ENCODE data around the gene PGR.

Gene PGR

GRCh38 chr11:101096036-101096704, 33.4 kb downstream of the PGR start:
- Histone ChIP-seq H3K36me3 (ENCODE audit: insufficient read depth, low read length) (no peaks in the 10 kb centered on the region), H3K27ac (no peak overlapping the region), H3K9me3 (ENCODE audit: low read depth, low read length) (no peaks in the 10 kb centered on the region), H3K9ac (ENCODE audit: insufficient read length) (no peak overlapping the region), H3K4me3 (no peak overlapping the region)
- TF ChIP-seq FOXP2 (optimal IDR thresholded peaks at IDR 0.05; ENCODE audit: control extremely low read depth, extremely low read length, insufficient read depth) (no peak), EZH2 (IDR thresholded peaks at IDR 0.05) (no peak), POLR2AphosphoS5 (IDR thresholded peaks at IDR 0.05; ENCODE audit: borderline replicate concordance, low read depth, low read length) (no peak)
- no peak for DNase-seq (ENCODE audit: low read depth, low spot score)

GRCh38 chr11:101091781-101092180, 37.8 kb downstream of the PGR start:
- no peak for DNase-seq (ENCODE audit: low read depth, low spot score)
- Histone ChIP-seq H3K27ac (no peak overlapping the region), H3K9ac (ENCODE audit: insufficient read length) (no peak overlapping the region), H3K36me3 (ENCODE audit: insufficient read depth, low read length) (no peaks in the 10 kb centered on the region), H3K9me3 (ENCODE audit: low read depth, low read length) (no peaks in the 10 kb centered on the region), H3K4me3 (no peak overlapping the region)
- no peak for TF ChIP-seq FOXP2 (optimal IDR thresholded peaks at IDR 0.05; ENCODE audit: control extremely low read depth, extremely low read length, insufficient read depth)

GRCh38 chr11:101090679-101091270, 38.8 kb downstream of the PGR start:
- TF ChIP-seq POLR2AphosphoS5 (IDR thresholded peaks at IDR 0.05; ENCODE audit: borderline replicate concordance, low read depth, low read length), result no peak
- TF ChIP-seq FOXP2 (optimal IDR thresholded peaks at IDR 0.05; ENCODE audit: control extremely low read depth, extremely low read length, insufficient read depth), result no peak
- TF ChIP-seq EZH2 (IDR thresholded peaks at IDR 0.05), result no peak
- H3K9me3 ChIP-seq (ENCODE audit: low read depth, low read length), result no peaks in the 10 kb centered on the region
- H3K27ac ChIP-seq, result no peak overlapping the region
- H3K36me3 ChIP-seq (ENCODE audit: insufficient read depth, low read length), result no peaks in the 10 kb centered on the region
- H3K4me3 ChIP-seq, result no peak overlapping the region
- DNase-seq (ENCODE audit: low read depth, low spot score), result no peak
- no peak overlapping the region for H3K9ac ChIP-seq (ENCODE audit: insufficient read length)

- Histone ChIP-seq H3K27ac (no peak overlapping the region), H3K9me3 (ENCODE audit: low read depth, low read length) (no peaks in the 10 kb centered on the region), H3K9ac (ENCODE audit: insufficient read length) (no peak overlapping the region), H3K36me3 (ENCODE audit: insufficient read depth, low read length) (no peaks in the 10 kb centered on the region), H3K4me3 (no peak overlapping the region)
- no peak for DNase-seq (ENCODE audit: low read depth, low spot score)
- TF ChIP-seq FOXP2 (optimal IDR thresholded peaks at IDR 0.05; ENCODE audit: control extremely low read depth, extremely low read length, insufficient read depth), result no peak
- TF ChIP-seq EZH2 (IDR thresholded peaks at IDR 0.05), result no peak
- TF ChIP-seq POLR2AphosphoS5 (IDR thresholded peaks at IDR 0.05; ENCODE audit: borderline replicate concordance, low read depth, low read length), result no peak
These were observed 46.3 kb downstream of the PGR start for GRCh38 chr11:101083335-101083734.

- DNase-seq (ENCODE audit: low read depth, low spot score), result no peak
- H3K9me3 ChIP-seq (ENCODE audit: low read depth, low read length), result no peaks in the 10 kb centered on the region
- no peaks in the 10 kb centered on the region for H3K36me3 ChIP-seq (ENCODE audit: insufficient read depth, low read length)
- no peak overlapping the region for H3K27ac ChIP-seq
- no peak overlapping the region for H3K4me3 ChIP-seq
- H3K9ac ChIP-seq (ENCODE audit: insufficient read length), result no peak overlapping the region
- TF ChIP-seq POLR2AphosphoS5 (IDR thresholded peaks at IDR 0.05; ENCODE audit: borderline replicate concordance, low read depth, low read length), result no peak
- no peak for TF ChIP-seq FOXP2 (optimal IDR thresholded peaks at IDR 0.05; ENCODE audit: control extremely low read depth, extremely low read length, insufficient read depth)
- TF ChIP-seq EZH2 (IDR thresholded peaks at IDR 0.05), result no peak
These were observed 46.8 kb downstream of the PGR start for GRCh38 chr11:101082813-101083212.

- Histone ChIP-seq H3K27ac (no peak overlapping the region), H3K4me3 (no peak overlapping the region), H3K9ac (ENCODE audit: insufficient read length) (no peak overlapping the region), H3K9me3 (ENCODE audit: low read depth, low read length) (no peaks in the 10 kb centered on the region), H3K36me3 (ENCODE audit: insufficient read depth, low read length) (no peaks in the 10 kb centered on the region)
- DNase-seq (ENCODE audit: low read depth, low spot score), result no peak
- no peak for TF ChIP-seq EZH2 (IDR thresholded peaks at IDR 0.05)
- no peak for TF ChIP-seq FOXP2 (optimal IDR thresholded peaks at IDR 0.05; ENCODE audit: control extremely low read depth, extremely low read length, insufficient read depth)
- no peak for TF ChIP-seq POLR2AphosphoS5 (IDR thresholded peaks at IDR 0.05; ENCODE audit: borderline replicate concordance, low read depth, low read length)
These were observed 65.9 kb downstream of the PGR start for GRCh38 chr11:101063706-101064105.

- no peaks in the 10 kb centered on the region for H3K9me3 ChIP-seq (ENCODE audit: low read depth, low read length)
- DNase-seq (ENCODE audit: low read depth, low spot score), result no peak
- no peaks in the 10 kb centered on the region for H3K36me3 ChIP-seq (ENCODE audit: insufficient read depth, low read length)
- TF ChIP-seq POLR2AphosphoS5 (IDR thresholded peaks at IDR 0.05; ENCODE audit: borderline replicate concordance, low read depth, low read length), result no peak
- no peak for TF ChIP-seq FOXP2 (optimal IDR thresholded peaks at IDR 0.05; ENCODE audit: control extremely low read depth, extremely low read length, insufficient read depth)
- TF ChIP-seq EZH2 (IDR thresholded peaks at IDR 0.05), result no peak
- no peak overlapping the region for H3K27ac ChIP-seq
- no peak overlapping the region for H3K4me3 ChIP-seq
- H3K9ac ChIP-seq (ENCODE audit: insufficient read length), result no peak overlapping the region
These were observed 68.0 kb downstream of the PGR start for GRCh38 chr11:101061606-101062005.

GRCh38 chr11:101059331-101059730, 70.3 kb downstream of the PGR start:
- no peak overlapping the region for H3K9ac ChIP-seq (ENCODE audit: insufficient read length)
- TF ChIP-seq FOXP2 (optimal IDR thresholded peaks at IDR 0.05; ENCODE audit: control extremely low read depth, extremely low read length, insufficient read depth) (no peak), EZH2 (IDR thresholded peaks at IDR 0.05) (no peak), POLR2AphosphoS5 (IDR thresholded peaks at IDR 0.05; ENCODE audit: borderline replicate concordance, low read depth, low read length) (no peak)
- H3K27ac ChIP-seq, result no peak overlapping the region
- no peaks in the 10 kb centered on the region for H3K36me3 ChIP-seq (ENCODE audit: insufficient read depth, low read length)
- no peak for DNase-seq (ENCODE audit: low read depth, low spot score)
- H3K9me3 ChIP-seq (ENCODE audit: low read depth, low read length), result no peaks in the 10 kb centered on the region
- H3K4me3 ChIP-seq, result no peak overlapping the region

- DNase-seq (ENCODE audit: low read depth, low spot score), result no peak
- Histone ChIP-seq H3K36me3 (ENCODE audit: insufficient read depth, low read length) (no peaks in the 10 kb centered on the region), H3K4me3 (no peak overlapping the region), H3K9me3 (ENCODE audit: low read depth, low read length) (no peaks in the 10 kb centered on the region), H3K9ac (ENCODE audit: insufficient read length) (no peak overlapping the region), H3K27ac (no peak overlapping the region)
- TF ChIP-seq EZH2 (IDR thresholded peaks at IDR 0.05) (no peak), POLR2AphosphoS5 (IDR thresholded peaks at IDR 0.05; ENCODE audit: borderline replicate concordance, low read depth, low read length) (no peak), FOXP2 (optimal IDR thresholded peaks at IDR 0.05; ENCODE audit: control extremely low read depth, extremely low read length, insufficient read depth) (no peak)
These were observed 76.1 kb downstream of the PGR start for GRCh38 chr11:101053492-101053891.
